A549 (cell line): Measurements from ENCODE around the gene ARHGAP42. TPM values are rescaled to one million over a fixed set of nuclear protein-coding genes. Genes with fewer than 3 reads are reported as not detected.

Experiments
- ATAC-seq, 2 experiments: fragments of 200-7000 bp in 1 of 2; fragments of >200 bp in 1 of 2; cut with Nextera tagmentation in 1 of 2; cut with Tn5 transposase in 1 of 2; 3 replicates each; pipeline versions ENCODE4 v1.8.0 to v1.9.1; 2018 to 2020; ENCODE audit warnings: mild to moderate bottlenecking in 1 of 2, moderate library complexity in 1 of 2
- CTCF ChIA-PET: fragments of 300-600 bp; sonication (Branson Sonifier 250); formaldehyde crosslinking; extraction: SDS; loops from one replicate; lab custom pipeline; 2021; ENCODE audit warnings: antibody characterized with exemption, inconsistent platforms; lab: Yijun Ruan, JAX
- POLR2A ChIA-PET: fragments of 350-600 bp; formaldehyde crosslinking; extraction: SDS; loops from one replicate; lab custom pipeline; 2021; ENCODE audit warnings: antibody characterized with exemption, inconsistent platforms; lab: Yijun Ruan, JAX
- DNase-seq, 2 experiments: peaks; one replicate each; pipeline versions ENCODE4 v3.0.0 to v3.0.0-alpha.2; 2011 to 2016; ENCODE audit warnings: low read depth in 1 of 2, low spot score in 1 of 2
- FAIRE-seq: peaks from 2 replicates; lab custom pipeline; 2011; peaks lifted over from hg19 to GRCh38; lab: Jason Lieb, UNC
- H3K27ac ChIP-seq, 2 experiments: fragments of >200 bp; sonication (Bioruptor Twin); formaldehyde crosslinking; 3 replicates each; pipeline ENCODE4 v1.5.1; 2016 to 2017
- H3K4me1 ChIP-seq: fragments of >200 bp; sonication (Bioruptor Twin); formaldehyde crosslinking; 3 replicates; pipeline ENCODE4 v1.6.1; 2016
- H3K4me2 ChIP-seq: fragments of >200 bp; sonication (Bioruptor Twin); formaldehyde crosslinking; 3 replicates; pipeline ENCODE4 v1.6.1; 2016
- H3K4me3 ChIP-seq: fragments of >200 bp; sonication (Bioruptor Twin); formaldehyde crosslinking; 3 replicates; pipeline ENCODE4 v1.5.1; 2016
- H3K9me3 ChIP-seq: fragments of >200 bp; sonication (Bioruptor Twin); formaldehyde crosslinking; 3 replicates; pipeline ENCODE4 v1.6.1; 2016
- BCL3 ChIP-seq: fragments of >200 bp; sonication (Bioruptor Twin); formaldehyde crosslinking; IDR thresholded peaks from 3 replicates; pipeline ENCODE4 v1.6.1; 2016
- EHMT2 ChIP-seq: fragments of 200-600 bp; sonication (generic); IDR thresholded peaks from 2 replicates; pipeline ENCODE4 v1.6.1; 2016; ENCODE audit warnings: antibody characterized with exemption, low read depth, mild to moderate bottlenecking, moderate library complexity
- EP300 ChIP-seq, 2 experiments: fragments of >200 bp; sonication (Bioruptor Twin); formaldehyde crosslinking; IDR thresholded peaks; 2 replicates in 1 of 2; 3 replicates in 1 of 2; pipeline ENCODE4 v1.6.1; 2016 to 2017
- ESRRA ChIP-seq: fragments of 150-350 bp; IDR thresholded peaks from 2 replicates; pipeline ENCODE4 v1.6.1; 2014; ENCODE audit warnings: mild to moderate bottlenecking, low read length, borderline replicate concordance
- FOSL2 ChIP-seq, 2 experiments: fragments of 450-650 bp in 1 of 2; fragments of >200 bp in 1 of 2; sonication (Bioruptor Twin) in 1 of 2; formaldehyde crosslinking; IDR thresholded peaks; 2 replicates each; pipeline versions ENCODE4 v1.5.0 to v1.6.1; 2016 to 2020; ENCODE audit warnings: mild to moderate bottlenecking in 1 of 2, moderate library complexity in 1 of 2
- HDAC2 ChIP-seq: fragments of 200-600 bp; sonication (generic); IDR thresholded peaks from 2 replicates; pipeline ENCODE4 v1.6.1; 2016
- HES2 ChIP-seq: fragments of >200 bp; sonication (Bioruptor Twin); formaldehyde crosslinking; IDR thresholded peaks from 2 replicates; pipeline ENCODE4 v1.6.1; 2016
- HOXB13 ChIP-seq: fragments of 250-450 bp; sonication (Bioruptor Pico); IDR thresholded peaks from 2 replicates; pipeline ENCODE4 v1.5.0; 2020; ENCODE audit warnings: low read depth, mild to moderate bottlenecking, moderate library complexity
- HOXB5 ChIP-seq: fragments of 250-450 bp; sonication (Bioruptor Pico); IDR thresholded peaks from 2 replicates; pipeline ENCODE4 v1.5.0; 2020; ENCODE audit warnings: mild to moderate bottlenecking, moderate library complexity
- JUN ChIP-seq, 2 experiments: fragments of >200 bp; sonication (Bioruptor Twin); formaldehyde crosslinking; IDR thresholded peaks; 2 replicates in 1 of 2; 3 replicates in 1 of 2; pipeline ENCODE4 v1.6.1; 2016 to 2017
- MAFK ChIP-seq: fragments of 450-650 bp; IDR thresholded peaks from 2 replicates; pipeline ENCODE4 v1.6.1; 2014; ENCODE audit not compliant: partially characterized antibody
- NPAS2 ChIP-seq: fragments of 250-450 bp; sonication (Bioruptor Pico); IDR thresholded peaks from 2 replicates; pipeline ENCODE4 v1.8.0; 2022; ENCODE audit warnings: mild to moderate bottlenecking, moderate library complexity, borderline replicate concordance
- POLR2AphosphoS2 ChIP-seq: conservative IDR thresholded peaks from 2 replicates; pipeline ENCODE4 v1.6.1; 2012; ENCODE audit warnings: low read length, improper control_type of control experiment, inconsistent platforms
- RAD21 ChIP-seq, 2 experiments: fragments of >200 bp in 1 of 2; sonication (Bioruptor Twin) in 1 of 2; formaldehyde crosslinking in 1 of 2; IDR thresholded peaks in 1 of 2; conservative IDR thresholded peaks in 1 of 2; 2 replicates in 1 of 2; 3 replicates in 1 of 2; pipeline ENCODE4 v1.6.1; 2012 to 2018; ENCODE audit warnings: inconsistent platforms in 1 of 2
- RARB ChIP-seq: fragments of 250-450 bp; sonication (Bioruptor Pico); IDR thresholded peaks from 2 replicates; pipeline ENCODE4 v1.8.0; 2021; ENCODE audit warnings: mild to moderate bottlenecking, moderate library complexity
- RFX5 ChIP-seq: fragments of 450-650 bp; IDR thresholded peaks from 2 replicates; pipeline ENCODE4 v1.7.1; 2014; ENCODE audit warnings: antibody characterized with exemption, mild to moderate bottlenecking, moderate library complexity
- SMC3 ChIP-seq: fragments of >200 bp; sonication (Bioruptor Twin); formaldehyde crosslinking; IDR thresholded peaks from 3 replicates; pipeline ENCODE4 v1.6.1; 2018; ENCODE audit warnings: inconsistent platforms
- USF2 ChIP-seq: fragments of 450-650 bp; IDR thresholded peaks from 2 replicates; pipeline ENCODE4 v1.6.1; 2014; ENCODE audit warnings: antibody characterized with exemption
- ZC3H11A ChIP-seq: fragments of 450-650 bp; IDR thresholded peaks from 2 replicates; pipeline ENCODE4 v1.6.1; 2014; ENCODE audit warnings: antibody characterized with exemption, mild to moderate bottlenecking
- ZNF302 ChIP-seq: fragments of 250-450 bp; sonication (Bioruptor Pico); IDR thresholded peaks from 2 replicates; pipeline ENCODE4 v1.9.0; 2021; ENCODE audit warnings: inconsistent platforms, mild to moderate bottlenecking, moderate library complexity
- WGBS: methylation state at CpG from one replicate; pipeline ENCODE4 v1.1.6; 2017; ENCODE audit errors: missing lambda C conversion rate; 5-methylcytosine and 5-hydroxymethylcytosine counted together
- polyA plus RNA-seq, 4 experiments: library from polyadenylated mRNA; depleted of rRNA in 3 of 4; stranded (reverse); fragments of >200 nt; fragmentation: RNase III in 1 of 4; extraction: RNeasy Plus Mini Kit Qiagen cat#74134 plus additional on column Dnase treatment in 1 of 4; gene quantifications; 2 replicates in 3 of 4; 3 replicates in 1 of 4; pipeline ENCODE4 v1.2.3, GENCODE V29; 2011 to 2017

Gene ARHGAP42
- polyA plus RNA-seq, 2 of the 4 experiments (the other 2 are of a cell fraction): 5.1 to 17.0 TPM

- no peak overlapping the region for H3K4me2 ChIP-seq
- CTCF ChIA-PET: interaction anchor here (0.8 kb wide), 1 partner anchor 180 kb away, joined by 3 read pairs; no protein-coding TSS in a partner anchor
- FAIRE-seq: no peak
- DNase-seq: no peak
- WGBS: 95% methylated on average over 7 of the region's 7 CpGs
- POLR2A ChIA-PET: no interaction called here
- TF ChIP-seq HOXB13 (CRISPR knock-in tag) (no peak), HDAC2 (no peak), EP300 (IDR thresholded peaks at IDR 0.05) (no peak), JUN (IDR thresholded peaks at IDR 0.05) (no peak)
- no peak for ATAC-seq
- H3K4me1 ChIP-seq: no peaks in the 10 kb centered on the region
- H3K9me3 ChIP-seq: no peaks in the 10 kb centered on the region
- H3K4me3 ChIP-seq: no peak overlapping the region
- H3K27ac ChIP-seq: no peak overlapping the region
Observed at GRCh38 chr11:100674212-100674611, 12.9 kb upstream of the ARHGAP42 start.

GRCh38 chr11:100675115-100675650 is 11.9 kb upstream of the ARHGAP42 start:
- no peaks in the 10 kb centered on the region for H3K4me1 ChIP-seq
- 86% methylated on average over 4 of the region's 4 CpGs for WGBS
- H3K4me3 ChIP-seq: no peak overlapping the region
- no peak for FAIRE-seq
- CTCF ChIA-PET: interaction anchor here (1.3 kb wide), 1 partner anchor 11 kb away, joined by 5 read pairs; no protein-coding TSS in a partner anchor
- H3K27ac ChIP-seq: no peak overlapping the region
- POLR2A ChIA-PET: no interaction called here
- no peaks in the 10 kb centered on the region for H3K9me3 ChIP-seq
- no peak for DNase-seq
- no peak for TF ChIP-seq HES2
- TF ChIP-seq, all 56 proteins: peak for 0
- no peak overlapping the region for H3K4me2 ChIP-seq
- no peak for ATAC-seq

- DNase-seq (peak in 1 of 2 experiments; percentile 32), FAIRE-seq (no peak), ATAC-seq (no peak)
- H3K27ac ChIP-seq: no peak overlapping the region
- no peak overlapping the region for H3K4me2 ChIP-seq
- POLR2A ChIA-PET: no interaction called here
- WGBS: 85% methylated on average over 4 of the region's 4 CpGs
- CTCF ChIA-PET: no interaction called here
- no peak for TF ChIP-seq EP300 (IDR thresholded peaks at IDR 0.05)
- no peak for TF ChIP-seq SMC3
- no peak for TF ChIP-seq BCL3
- TF ChIP-seq EHMT2: no peak
- TF ChIP-seq RARB: no peak
- no peak for TF ChIP-seq NPAS2
- no peak for TF ChIP-seq MAFK
- TF ChIP-seq FOSL2 (IDR thresholded peaks at IDR 0.05): no peak
- no peak for TF ChIP-seq FOSL2 (CRISPR knock-in tag; IDR thresholded peaks at IDR 0.05)
- no peak for TF ChIP-seq HOXB5 (CRISPR knock-in tag)
- TF ChIP-seq USF2: no peak
- no peak for TF ChIP-seq POLR2AphosphoS2
- TF ChIP-seq RFX5: no peak
- TF ChIP-seq ESRRA: no peak
- TF ChIP-seq RAD21 (conservative IDR thresholded peaks at IDR 0.05 in 1 of 2, IDR thresholded peaks at IDR 0.05 in 1 of 2): no peak
- no peak for TF ChIP-seq ZC3H11A
- TF ChIP-seq ZNF302 (CRISPR knock-in tag): no peak
- TF ChIP-seq JUN (IDR thresholded peaks at IDR 0.05): no peak
- H3K9me3 ChIP-seq: no peaks in the 10 kb centered on the region
- no peak overlapping the region for H3K4me3 ChIP-seq
- peaks cover 7% of the 10 kb centered on the region for H3K4me1 ChIP-seq
Observed at GRCh38 chr11:100676901-100677300, 10.2 kb upstream of the ARHGAP42 start.
